GM13977 (cell line): Measurements from ENCODE around the gene IMPDH2.

Experiments used
- DNase-seq: peaks from one replicate; pipeline ENCODE4 v3.0.0; 2012; ENCODE audit warnings: low spot score
- CTCF ChIP-seq: IDR thresholded peaks from 2 replicates; pipeline ENCODE4 v1.5.1; 2012; ENCODE audit warnings: mild to moderate bottlenecking, control low read depth; ENCODE audit not compliant: insufficient read depth; ENCODE audit errors: extremely low read depth, missing control alignments
- in situ Hi-C: fragments of 300-500 bp; cut with MboI; formaldehyde crosslinking; loops from one replicate; pipeline ENCODE4 v1.12.0; 2022; ENCODE audit warnings: low sequenced_read_pairs, low pct_unique_long_range_greater_than_20kb, mixed read lengths, inconsistent platforms; ENCODE audit not compliant: unreplicated experiment

Gene IMPDH2

GRCh38 chr3:49022688-49023171 lies 6.5 kb downstream of the IMPDH2 start:
- no peak for DNase-seq
- TF ChIP-seq CTCF: no peak
- in situ Hi-C loops: no loop called here

- peak; percentile 92 for DNase-seq
These were observed 7.1 kb downstream of the IMPDH2 start, which contains the start of gene NDUFAF3 for GRCh38 chr3:49021813-49022687. NDUFAF3 (plus strand) TSS chr3:49022121; CDS start chr3:49022145, 24 bp downstream.

GRCh38 chr3:49021213-49021812 lies 7.9 kb downstream of the IMPDH2 start:
- TF ChIP-seq CTCF: no peak
- DNase-seq: peak; percentile 97
- in situ Hi-C loops: no loop called here

More at GRCh38 chr3:49021813-49022687, 7.1 kb downstream of the IMPDH2 start, which contains the start of gene NDUFAF3:
- peak; percentile 97 for TF ChIP-seq CTCF
- in situ Hi-C loops: no loop called here

- DNase-seq: peak; percentile 67
- peak; percentile 14 for TF ChIP-seq CTCF
- in situ Hi-C loops: no loop called here
These were observed 8.6 kb downstream of the IMPDH2 start for GRCh38 chr3:49020330-49021212.

- no peak for DNase-seq
- TF ChIP-seq CTCF: no peak
- in situ Hi-C loops: no loop called here
These were observed 9.3 kb downstream of the IMPDH2 start for GRCh38 chr3:49019941-49020329.

- TF ChIP-seq CTCF: no peak
- no peak for DNase-seq
- in situ Hi-C loops: no loop called here
These were observed 10.5 kb downstream of the IMPDH2 start for GRCh38 chr3:49018707-49019006.
